ENCODE data around the gene LRRN1. TPM values are rescaled to one million over a fixed set of nuclear protein-coding genes. Genes with fewer than 3 reads are reported as not detected.
"Not testable (repeated sequence)": the region's sequence is repeated elsewhere in the genome, so short reads cannot be mapped to it uniquely, and the experiment has no call there.

Gene LRRN1
- polyA plus RNA-seq, 1 donor (not counting 4 experiments of a cell fraction or from before 2014, with no cell fraction given), result 0.45 TPM

- Histone ChIP-seq H3K9ac (ENCODE audit: control insufficient read depth, extremely low read depth, insufficient read depth, low read length) (no peak overlapping the region), H3K4me1 (ENCODE audit: control insufficient read depth, extremely low read depth, insufficient read depth, low read length) (no peaks in the 10 kb centered on the region), H3K4me2 (ENCODE audit: control insufficient read depth, extremely low read depth, insufficient read depth, low read depth, low read length) (no peak overlapping the region), H3K79me2 (ENCODE audit: control insufficient read depth, insufficient read depth, low read length) (no peaks in the 10 kb centered on the region), H3K27ac (ENCODE audit: control insufficient read depth, insufficient read depth, low read length) (no peak overlapping the region), H3K9me3 (ENCODE audit: control insufficient read depth, low read depth, low read length) (no peaks in the 10 kb centered on the region), H4K20me1 (ENCODE audit: control insufficient read depth, extremely low read depth, insufficient read depth, low read length) (no peaks in the 10 kb centered on the region), H3K4me3 (ENCODE audit: control insufficient read depth in 2 of 3, extremely low read depth in 1 of 3, insufficient read depth in 2 of 3, low read depth in 1 of 3, low read length in 3 of 3) (no peak overlapping the region), H3K9me1 (ENCODE audit: control insufficient read depth, extremely low read depth, insufficient read depth, low read length) (no peaks in the 10 kb centered on the region), H3K27me3 (ENCODE audit: control insufficient read depth, extremely low read depth, insufficient read depth, low read length) (no peaks in the 10 kb centered on the region), H2AFZ (ENCODE audit: control insufficient read depth, low read length) (no peak overlapping the region), H3K36me3 (ENCODE audit: control insufficient read depth in 2 of 2, extremely low read depth in 1 of 2, insufficient read depth in 2 of 2, low read length in 2 of 2) (no peaks in the 10 kb centered on the region)
- FAIRE-seq (no peak), DNase-seq (ENCODE audit: low read depth, low spot score) (no peak)
- TF ChIP-seq EZH2 (IDR thresholded peaks at IDR 0.05; ENCODE audit: low read length), result no peak
- TF ChIP-seq CTCF (optimal IDR thresholded peaks at IDR 0.05 in 1 of 3, IDR thresholded peaks at IDR 0.05 in 1 of 3, conservative IDR thresholded peaks at IDR 0.05 in 1 of 3; ENCODE audit: extremely low read depth in 1 of 3, insufficient read depth in 2 of 3, low read length in 3 of 3), result no peak
- dilution Hi-C loops (cut with MboI; ENCODE audit: extremely low pct_ligation_motif_present, low sequenced_read_pairs), result no loop called here
Measured at GRCh38 chr3:3827111-3827510, 27.9 kb downstream of the LRRN1 start.

GRCh38 chr3:3828417-3828816 is 29.2 kb downstream of the LRRN1 start:
- FAIRE-seq; H4K20me1 ChIP-seq (ENCODE audit: control insufficient read depth, extremely low read depth, insufficient read depth, low read length); H3K9me1 ChIP-seq (ENCODE audit: control insufficient read depth, extremely low read depth, insufficient read depth, low read length); H3K36me3 ChIP-seq (ENCODE audit: control insufficient read depth in 2 of 2, extremely low read depth in 1 of 2, insufficient read depth in 2 of 2, low read length in 2 of 2); DNase-seq (ENCODE audit: low read depth, low spot score); H3K27me3 ChIP-seq (ENCODE audit: control insufficient read depth, extremely low read depth, insufficient read depth, low read length); H3K27ac ChIP-seq (ENCODE audit: control insufficient read depth, insufficient read depth, low read length); H3K4me3 ChIP-seq (ENCODE audit: control insufficient read depth in 2 of 3, extremely low read depth in 1 of 3, insufficient read depth in 2 of 3, low read depth in 1 of 3, low read length in 3 of 3); H3K4me1 ChIP-seq (ENCODE audit: control insufficient read depth, extremely low read depth, insufficient read depth, low read length); H3K79me2 ChIP-seq (ENCODE audit: control insufficient read depth, insufficient read depth, low read length); H3K4me2 ChIP-seq (ENCODE audit: control insufficient read depth, extremely low read depth, insufficient read depth, low read depth, low read length); dilution Hi-C loops (cut with MboI; ENCODE audit: extremely low pct_ligation_motif_present, low sequenced_read_pairs); H2AFZ ChIP-seq (ENCODE audit: control insufficient read depth, low read length); H3K9ac ChIP-seq (ENCODE audit: control insufficient read depth, extremely low read depth, insufficient read depth, low read length); H3K9me3 ChIP-seq (ENCODE audit: control insufficient read depth, low read depth, low read length): not testable (repeated sequence)

GRCh38 chr3:3836845-3837244 is 37.6 kb downstream of the LRRN1 start:
- Histone ChIP-seq H3K4me1 (ENCODE audit: control insufficient read depth, extremely low read depth, insufficient read depth, low read length) (no peaks in the 10 kb centered on the region), H3K9me1 (ENCODE audit: control insufficient read depth, extremely low read depth, insufficient read depth, low read length) (no peaks in the 10 kb centered on the region), H4K20me1 (ENCODE audit: control insufficient read depth, extremely low read depth, insufficient read depth, low read length) (no peaks in the 10 kb centered on the region), H3K4me2 (ENCODE audit: control insufficient read depth, extremely low read depth, insufficient read depth, low read depth, low read length) (no peak overlapping the region), H3K9me3 (ENCODE audit: control insufficient read depth, low read depth, low read length) (no peaks in the 10 kb centered on the region), H3K27ac (ENCODE audit: control insufficient read depth, insufficient read depth, low read length) (no peak overlapping the region), H2AFZ (ENCODE audit: control insufficient read depth, low read length) (no peak overlapping the region), H3K27me3 (ENCODE audit: control insufficient read depth, extremely low read depth, insufficient read depth, low read length) (no peaks in the 10 kb centered on the region), H3K9ac (ENCODE audit: control insufficient read depth, extremely low read depth, insufficient read depth, low read length) (no peak overlapping the region), H3K79me2 (ENCODE audit: control insufficient read depth, insufficient read depth, low read length) (no peaks in the 10 kb centered on the region), H3K36me3 (ENCODE audit: control insufficient read depth in 2 of 2, extremely low read depth in 1 of 2, insufficient read depth in 2 of 2, low read length in 2 of 2) (no peaks in the 10 kb centered on the region), H3K4me3 (ENCODE audit: control insufficient read depth in 2 of 3, extremely low read depth in 1 of 3, insufficient read depth in 2 of 3, low read depth in 1 of 3, low read length in 3 of 3) (no peak overlapping the region)
- dilution Hi-C loops (cut with MboI; ENCODE audit: extremely low pct_ligation_motif_present, low sequenced_read_pairs), result no loop called here
- TF ChIP-seq CTCF (optimal IDR thresholded peaks at IDR 0.05 in 1 of 3, IDR thresholded peaks at IDR 0.05 in 1 of 3, conservative IDR thresholded peaks at IDR 0.05 in 1 of 3; ENCODE audit: extremely low read depth in 1 of 3, insufficient read depth in 2 of 3, low read length in 3 of 3), result no peak
- TF ChIP-seq EZH2 (IDR thresholded peaks at IDR 0.05; ENCODE audit: low read length), result no peak
- FAIRE-seq, result no peak
- no peak for DNase-seq (ENCODE audit: low read depth, low spot score)
